NCI-H2107 (cell line): ENCODE data around the gene SRR.
A peak's percentile ranks its signal among the peaks of the same experiment; 100 is the strongest.
"Not testable (repeated sequence)": the region's sequence is repeated elsewhere in the genome, so short reads cannot be mapped to it uniquely, and the experiment has no call there.

Experiments
- DNase-seq: peaks from one replicate; lab custom pipeline; 2025; lab: John Stamatoyannopoulos, UW

The SRR gene

DNA sequence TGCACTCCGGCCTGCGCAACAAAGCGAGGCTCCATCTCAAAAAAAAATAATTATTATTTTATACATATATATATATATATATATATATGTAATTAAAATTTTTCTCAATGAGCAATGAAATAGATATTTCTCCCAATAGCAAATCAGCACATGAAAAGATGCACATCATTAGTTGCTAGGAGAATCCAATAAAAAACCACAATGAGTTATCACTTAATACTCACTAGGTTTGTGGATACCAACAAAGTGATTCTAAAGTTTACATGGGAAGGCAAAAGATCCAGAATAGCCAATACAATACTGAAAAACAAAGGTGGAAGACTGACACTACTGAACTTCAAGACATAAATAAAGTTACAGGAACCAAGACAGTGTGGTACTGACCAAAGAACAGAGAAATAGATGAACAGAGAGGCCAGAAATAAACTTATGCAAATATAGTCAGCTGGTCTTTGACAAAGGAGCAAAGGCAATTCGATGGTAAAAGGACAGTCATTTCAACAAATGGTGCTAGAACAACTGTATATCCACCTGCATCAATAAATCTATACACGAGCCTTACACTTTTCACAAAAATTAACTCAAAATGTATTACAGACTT is 13.8 kb upstream of the SRR start:
- no peak for DNase-seq

DNA sequence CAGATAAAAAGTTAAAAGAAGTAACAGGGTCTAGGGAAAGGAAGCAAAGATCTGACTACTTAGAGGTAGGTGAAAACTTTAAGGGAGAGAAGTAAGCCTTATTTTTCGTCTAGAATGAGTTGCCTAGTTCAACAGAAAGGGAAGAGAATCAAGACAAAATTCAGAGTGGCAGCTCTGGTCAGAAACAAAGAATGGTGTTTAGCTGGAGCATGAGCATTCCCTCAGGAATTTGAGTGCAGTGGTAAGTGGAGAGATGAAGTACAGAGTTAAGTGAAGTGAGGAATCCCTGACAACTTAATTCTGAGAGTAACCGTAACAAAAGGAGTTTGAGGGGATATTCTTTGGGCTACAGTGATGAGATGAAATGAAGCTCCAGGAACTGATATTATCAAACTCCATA is 11.7 kb upstream of the SRR start:
- no peak for DNase-seq

DNA sequence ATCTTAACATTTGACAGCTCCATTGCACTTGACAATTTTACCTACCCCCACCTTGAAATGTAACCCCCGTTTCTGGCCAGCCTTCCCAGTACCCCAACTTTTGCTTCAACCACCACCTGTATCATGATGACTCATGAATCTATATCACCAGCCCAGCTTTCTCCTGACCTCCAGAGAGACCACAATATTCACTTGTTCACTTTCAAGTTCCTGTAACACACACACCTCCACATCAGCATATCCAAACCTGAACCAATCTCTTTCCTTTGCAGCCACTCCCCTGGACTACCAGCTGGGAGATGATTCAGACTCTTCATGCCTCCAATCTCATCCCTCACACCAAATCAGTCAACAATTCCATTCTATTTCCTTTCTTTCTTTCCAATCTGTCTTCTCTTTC is 8.2 kb upstream of the SRR start:
- no peak for DNase-seq

DNA sequence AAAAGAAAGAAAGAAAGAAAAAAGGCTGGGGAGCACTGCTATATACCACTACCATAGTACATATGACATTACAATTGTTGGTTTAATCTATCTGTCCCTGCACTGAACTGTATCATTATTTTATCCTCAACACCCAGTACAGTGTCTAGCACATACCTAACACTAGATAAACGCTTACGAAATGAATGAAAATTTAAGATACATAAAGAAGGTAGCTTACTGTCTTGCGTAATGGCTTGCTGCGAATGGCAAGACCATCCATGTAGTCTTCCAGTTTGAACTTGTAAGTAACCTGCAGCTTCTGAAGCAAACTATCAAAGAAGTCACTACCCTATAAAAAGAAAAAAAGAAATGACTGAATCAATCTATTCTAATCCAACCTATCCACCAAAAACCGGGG is 6.7 kb upstream of the SRR start:
- no peak for DNase-seq

DNA sequence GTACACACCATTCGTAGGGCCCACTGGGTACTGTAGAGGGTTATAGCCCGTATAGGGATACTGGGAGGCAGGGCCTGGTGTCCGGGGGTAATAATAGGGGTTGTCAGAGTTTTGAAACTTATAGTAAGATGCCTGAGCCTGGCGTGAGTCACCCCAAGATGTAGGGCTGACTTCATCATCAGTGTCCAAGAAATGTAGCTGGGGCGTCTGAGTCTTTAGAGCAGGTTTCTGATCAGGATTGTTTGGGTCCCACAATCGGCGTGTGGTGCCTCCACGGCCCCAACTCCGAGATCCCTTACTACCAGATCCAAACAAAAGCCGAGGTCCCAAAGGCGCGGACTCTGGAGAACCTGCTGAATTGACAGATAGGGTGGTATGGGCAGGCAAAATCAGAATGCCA is 4.6 kb upstream of the SRR start:
- DNase-seq: no peak

DNA sequence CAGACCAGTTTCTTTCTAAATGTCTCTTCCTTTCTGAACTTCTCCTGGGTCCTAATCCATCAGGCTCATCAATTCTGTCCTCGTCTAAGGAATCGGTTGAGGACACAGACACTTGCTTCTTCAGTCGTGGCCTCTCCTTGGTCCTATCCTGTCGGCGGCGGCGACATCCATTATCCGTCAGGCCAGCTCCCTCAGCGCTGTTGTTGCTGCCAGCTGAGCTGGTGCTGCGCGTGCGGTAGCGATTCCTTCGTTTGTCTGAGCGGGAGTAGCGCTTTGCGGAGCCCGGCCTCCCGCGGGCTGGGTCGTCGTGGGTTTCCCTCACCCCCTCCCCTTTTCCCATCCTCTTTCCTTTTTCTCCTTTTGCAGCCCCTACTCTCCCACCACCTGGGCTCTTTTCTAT is 4.0 kb upstream of the SRR start:
- DNase-seq: no peak

DNA sequence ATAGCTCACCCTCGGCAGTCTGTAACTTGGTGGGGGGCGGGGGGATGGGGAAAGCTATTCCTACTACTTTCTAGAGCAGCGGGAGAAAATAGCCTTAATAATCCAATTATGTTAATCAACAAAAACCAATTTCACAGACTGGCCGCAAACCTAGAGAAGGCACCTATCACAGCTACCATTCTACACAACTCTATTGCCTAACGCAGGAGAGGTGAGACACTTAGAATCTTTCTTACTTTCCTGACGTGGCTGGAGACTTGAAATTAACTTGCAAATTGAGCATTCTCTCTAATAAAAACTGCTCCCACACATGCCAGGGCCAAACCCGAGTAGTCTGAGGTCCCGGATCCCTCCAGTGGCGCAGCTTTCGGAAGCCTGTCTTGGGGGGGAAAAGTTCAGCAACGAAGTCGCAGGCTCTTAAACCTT is 959 bp upstream of the SRR start:
- no peak for DNase-seq

DNA sequence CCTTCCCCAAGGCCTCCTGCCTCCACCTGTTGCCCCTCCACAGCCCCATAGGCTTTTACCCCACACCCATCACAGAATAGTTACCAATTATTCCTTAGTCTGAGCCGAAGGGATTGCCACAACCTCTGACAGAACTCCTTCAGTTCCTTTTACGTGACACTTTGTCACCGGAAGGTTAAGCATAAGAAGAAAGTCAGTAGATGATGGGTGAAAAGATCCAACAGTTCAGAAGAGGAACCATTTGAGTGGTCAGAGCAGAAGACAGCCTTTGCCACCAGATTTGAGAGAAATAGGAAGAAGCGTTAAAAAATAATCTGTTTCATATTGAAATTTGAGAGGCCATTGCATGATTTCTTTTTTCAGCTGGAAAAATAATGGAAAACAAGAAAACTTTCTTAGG is 1.2 kb downstream of the SRR start:
- no peak for DNase-seq

DNA sequence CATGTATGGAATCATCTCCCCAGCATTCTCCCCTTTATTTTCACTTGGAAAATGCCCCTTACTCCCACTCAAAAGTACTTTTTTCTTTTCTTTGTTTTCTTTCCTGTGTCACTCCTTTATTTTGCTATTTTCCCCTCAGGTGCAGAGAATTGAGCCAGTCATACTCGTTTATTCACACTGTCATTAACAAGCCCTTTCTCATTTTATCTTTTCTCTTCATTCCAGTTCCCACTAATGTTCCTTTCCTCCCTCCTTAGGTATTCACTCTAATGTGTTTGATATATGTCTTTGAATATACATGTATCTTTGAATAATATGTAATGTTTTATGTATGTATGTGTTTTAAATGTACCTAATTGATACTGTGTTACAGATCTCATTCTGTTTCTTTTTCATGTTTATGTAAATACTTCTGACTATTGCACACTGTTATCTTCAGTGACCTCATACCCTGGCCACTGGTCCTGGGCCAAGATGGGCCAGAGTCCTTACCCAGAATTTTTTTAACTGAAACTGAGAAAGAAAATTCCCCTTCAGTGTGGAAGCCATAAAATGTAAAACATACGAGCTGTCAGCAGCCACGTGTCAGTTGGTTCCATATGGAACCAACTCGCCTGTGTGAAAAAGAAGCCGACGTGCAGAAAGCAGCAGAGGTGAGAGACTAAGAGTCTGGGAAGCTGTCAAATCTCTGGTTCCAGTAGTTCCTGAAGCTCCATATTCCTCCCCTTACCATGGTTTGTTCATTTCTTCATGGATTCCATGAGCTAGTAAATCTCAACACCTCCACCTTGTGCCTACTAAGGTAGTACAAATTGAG is 5.8 kb downstream of the SRR start:
- no peak for DNase-seq

DNA sequence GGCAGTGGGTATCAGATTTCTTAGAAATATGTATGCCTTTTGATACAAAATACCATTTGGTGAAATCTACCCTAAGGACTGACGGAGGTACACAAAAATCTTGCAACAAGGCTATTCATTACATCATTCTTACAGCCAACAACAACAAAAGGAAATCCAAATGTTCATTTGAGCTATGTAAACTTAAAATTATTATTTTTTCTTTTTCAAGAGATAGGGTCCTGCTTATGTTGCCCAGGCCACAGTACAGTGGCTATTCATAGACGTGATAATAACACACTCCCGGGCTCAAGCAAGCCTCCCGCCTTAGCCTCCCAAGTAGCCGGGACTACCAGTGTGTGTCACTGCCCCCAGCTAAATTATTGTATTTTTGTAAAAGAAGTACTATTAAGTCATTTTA is 9.0 kb downstream of the SRR start:
- DNase-seq: no peak

DNA sequence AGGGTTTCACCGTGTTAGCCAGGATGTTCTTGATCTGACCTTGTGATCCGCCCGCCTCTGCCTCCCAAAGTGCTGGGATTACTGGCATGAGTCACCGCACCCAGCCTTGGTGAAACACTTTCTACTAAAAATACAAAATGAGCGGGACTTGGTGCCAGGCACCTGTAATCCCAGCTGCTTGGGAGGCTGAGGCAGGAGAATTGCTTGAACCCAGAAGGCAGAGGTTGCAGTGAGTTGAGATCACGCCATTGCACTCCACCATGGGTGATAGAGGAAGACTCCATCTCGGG is 13.1 kb downstream of the SRR start:
- not testable (repeated sequence) for DNase-seq

DNA sequence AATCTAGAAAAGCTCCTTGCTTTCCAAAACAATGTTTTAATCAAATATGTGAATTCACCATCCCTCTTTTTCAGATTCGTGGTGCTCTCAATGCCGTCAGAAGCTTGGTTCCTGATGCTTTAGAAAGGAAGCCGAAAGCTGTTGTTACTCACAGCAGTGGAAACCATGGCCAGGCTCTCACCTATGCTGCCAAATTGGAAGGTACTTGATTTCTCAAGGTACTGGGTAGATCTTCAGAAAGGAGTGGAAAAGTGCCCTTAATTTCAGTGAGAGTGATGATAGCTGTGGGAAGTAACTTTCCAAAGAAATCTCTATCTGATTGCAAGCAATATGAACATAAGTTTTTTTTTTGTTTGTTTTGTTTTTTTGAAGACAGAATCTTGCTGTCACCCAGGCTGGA is 14.0 kb downstream of the SRR start:
- no peak for DNase-seq

DNA sequence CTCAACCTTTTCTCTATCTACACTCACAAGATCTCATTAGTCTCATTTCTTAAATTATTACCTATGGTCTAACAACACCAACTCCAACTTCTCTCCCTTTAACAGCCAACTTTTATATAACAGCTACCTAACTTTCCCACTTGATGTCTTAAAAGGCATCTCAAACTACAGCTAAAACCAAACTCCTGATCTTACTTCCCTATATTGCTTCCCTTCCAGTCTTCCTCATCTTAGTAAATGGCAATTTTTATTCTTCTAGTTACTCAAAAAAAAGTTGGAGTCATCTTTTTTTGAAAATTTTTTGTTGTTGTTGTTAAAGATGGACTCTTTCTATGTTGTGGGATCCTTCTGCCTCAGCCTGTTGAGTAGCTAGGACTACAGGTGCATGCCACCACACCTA is 15.3 kb downstream of the SRR start:
- no peak for DNase-seq

DNA sequence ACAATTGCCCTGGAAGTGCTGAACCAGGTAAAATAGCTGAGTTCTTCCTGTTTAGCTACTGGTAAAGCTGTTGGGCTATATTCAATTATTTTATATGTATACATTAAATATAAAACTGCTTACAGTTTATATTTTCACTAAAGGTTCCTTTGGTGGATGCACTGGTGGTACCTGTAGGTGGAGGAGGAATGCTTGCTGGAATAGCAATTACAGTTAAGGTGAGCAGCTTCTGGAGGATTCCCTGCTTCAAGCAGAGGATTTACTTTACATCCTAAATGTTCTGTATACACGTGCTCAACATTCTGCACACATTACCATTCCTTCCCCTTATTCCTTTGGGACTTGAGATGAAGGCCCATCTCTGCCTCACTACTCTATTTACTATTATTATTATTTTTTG is 17.6 kb downstream of the SRR start:
- no peak for DNase-seq

DNA sequence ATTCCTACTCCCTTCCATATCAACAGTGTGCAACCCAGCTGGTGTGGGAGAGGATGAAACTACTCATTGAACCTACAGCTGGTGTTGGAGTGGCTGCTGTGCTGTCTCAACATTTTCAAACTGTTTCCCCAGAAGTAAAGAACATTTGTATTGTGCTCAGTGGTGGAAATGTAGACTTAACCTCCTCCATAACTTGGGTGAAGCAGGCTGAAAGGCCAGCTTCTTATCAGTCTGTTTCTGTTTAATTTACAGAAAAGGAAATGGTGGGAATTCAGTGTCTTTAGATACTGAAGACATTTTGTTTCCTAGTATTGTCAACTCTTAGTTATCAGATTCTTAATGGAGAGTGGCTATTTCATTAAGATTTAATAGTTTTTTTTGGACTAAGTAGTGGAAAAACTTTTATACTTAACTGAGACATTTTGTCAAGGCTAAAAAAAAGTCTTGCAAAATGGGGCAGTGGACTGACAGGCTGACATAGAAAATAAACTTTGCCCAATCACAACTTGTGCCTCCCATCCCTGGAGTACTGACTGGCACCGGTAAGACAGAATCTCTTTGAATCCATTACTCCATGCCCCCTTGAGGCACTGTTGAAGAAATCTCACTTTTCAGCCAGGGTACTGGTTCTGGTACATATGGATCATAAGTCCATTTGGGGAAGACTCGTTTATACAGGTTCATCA is 20.0 kb downstream of the SRR start:
- DNase-seq: no peak

DNA sequence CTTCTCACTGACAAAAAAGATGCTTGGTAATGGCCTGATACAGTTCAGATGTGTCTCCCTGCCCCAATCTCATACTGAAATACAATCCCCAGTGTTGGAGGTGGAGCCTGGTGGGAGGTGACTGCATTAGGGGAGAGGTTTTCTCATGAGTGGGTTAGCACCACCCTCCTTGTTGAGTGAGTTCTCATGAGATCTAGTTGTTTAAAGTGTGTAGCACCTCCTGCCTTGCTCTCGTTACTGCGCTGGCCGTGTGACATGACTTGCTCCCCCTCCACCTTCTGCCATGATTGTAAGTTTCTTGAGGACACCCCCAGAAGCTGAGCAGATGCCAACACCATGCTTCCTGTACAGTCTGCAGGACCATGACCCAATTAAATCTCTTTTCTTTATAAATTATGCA is 27.6 kb downstream of the SRR start:
- no peak for DNase-seq

DNA sequence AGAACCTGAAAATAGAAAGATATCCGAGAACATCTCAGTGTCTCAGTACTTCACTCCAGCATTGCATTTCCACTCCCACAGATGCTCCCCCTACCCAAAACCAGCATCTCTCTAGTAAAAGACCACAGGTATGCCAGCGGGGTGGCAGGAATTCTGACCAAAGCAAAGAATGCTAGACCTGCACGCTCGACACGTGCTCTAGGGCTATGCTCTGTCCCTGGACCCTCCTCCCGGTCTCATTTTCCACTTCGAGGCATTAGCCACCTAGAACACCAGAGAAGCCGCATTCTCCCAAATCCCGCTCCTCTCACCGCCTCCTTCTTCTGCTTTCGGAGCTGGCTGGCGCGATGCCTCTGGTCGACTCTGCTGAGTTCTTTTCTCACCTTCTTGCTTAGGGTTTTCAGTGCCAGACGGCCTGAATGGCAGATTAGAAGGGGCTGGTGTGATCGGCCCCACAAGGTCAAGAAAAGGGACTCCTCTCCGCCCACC is 32.0 kb downstream of the SRR start:
- DNase-seq: no peak

DNA sequence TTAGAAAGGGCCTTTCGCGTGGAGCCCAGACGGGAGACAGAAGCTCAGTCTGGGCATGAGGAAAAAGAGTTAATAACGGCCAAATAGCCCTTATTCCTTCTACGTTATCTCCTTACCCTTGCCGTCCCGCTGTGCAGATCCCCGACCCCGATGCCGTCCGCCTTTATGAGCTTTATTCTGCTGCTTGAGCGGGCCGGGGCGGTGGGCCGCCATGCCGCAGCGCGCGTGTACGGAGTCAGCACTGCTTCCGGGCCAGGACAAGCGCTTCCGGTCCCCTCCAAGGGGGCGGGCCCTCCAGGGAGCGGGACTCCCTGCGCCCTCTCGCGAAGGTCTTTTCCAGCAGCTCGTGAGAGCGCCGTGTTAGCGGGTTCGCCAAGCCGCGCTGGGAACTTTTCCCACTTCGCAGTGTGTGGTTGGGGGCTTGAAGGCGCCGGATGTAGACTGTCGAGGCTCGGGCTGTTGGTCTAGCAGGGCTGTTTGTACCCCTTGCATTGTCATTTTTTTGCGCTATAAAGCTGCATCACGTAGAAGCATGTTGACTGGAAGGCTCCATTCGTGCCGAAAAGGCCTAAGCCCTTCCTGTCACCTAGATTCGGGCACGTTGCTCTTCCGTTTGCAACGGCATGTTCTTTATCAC is 32.6 kb downstream of the SRR start, which contains the start of gene TSR1:
Gene TSR1 (minus strand): TSS at position 243 of the 637 bp plus-strand sequence. CDS start 30 bp downstream, at position 213.
- DNase-seq: peak; percentile 75

DNA sequence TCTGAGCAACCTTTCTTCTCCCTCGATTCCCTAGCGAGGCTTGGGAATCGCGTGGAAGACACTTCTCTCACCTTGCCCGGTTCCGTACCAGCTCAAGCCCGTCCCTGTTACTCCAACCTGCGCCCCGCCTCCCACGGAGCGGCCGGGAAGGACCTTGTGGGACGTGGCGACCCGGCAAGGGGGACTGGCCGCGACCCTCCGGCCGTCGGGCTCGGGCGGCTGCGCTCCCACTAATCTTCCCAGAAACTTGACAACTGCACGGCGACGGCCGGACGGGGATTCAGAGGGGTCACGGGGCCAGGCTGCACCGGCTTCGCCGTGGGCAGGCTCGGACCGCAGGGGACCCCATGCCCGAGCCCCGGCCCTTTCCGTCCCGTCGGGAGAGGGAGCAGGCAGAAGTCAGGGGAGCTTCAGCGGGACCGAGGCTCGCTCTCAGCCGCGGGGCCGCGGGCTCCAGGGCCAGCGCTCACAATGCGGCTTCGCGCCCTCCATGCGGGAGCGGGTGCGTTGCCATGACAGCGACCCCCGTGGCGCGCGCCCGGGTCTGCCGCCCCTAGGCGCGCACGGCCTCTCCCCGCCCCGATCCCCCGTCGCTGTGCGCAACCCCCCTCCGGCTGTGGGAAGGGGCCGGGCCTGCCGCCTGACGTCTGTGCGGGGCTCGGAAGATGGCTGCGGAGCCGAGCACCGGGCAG is 33.2 kb downstream of the SRR start, which contains the start of gene SGSM2:
Gene SGSM2 (plus strand): TSS at position 650 of the 692 bp plus-strand sequence. CDS start 188 bp downstream, outside the sequence.
- DNase-seq: peak; percentile 17

DNA sequence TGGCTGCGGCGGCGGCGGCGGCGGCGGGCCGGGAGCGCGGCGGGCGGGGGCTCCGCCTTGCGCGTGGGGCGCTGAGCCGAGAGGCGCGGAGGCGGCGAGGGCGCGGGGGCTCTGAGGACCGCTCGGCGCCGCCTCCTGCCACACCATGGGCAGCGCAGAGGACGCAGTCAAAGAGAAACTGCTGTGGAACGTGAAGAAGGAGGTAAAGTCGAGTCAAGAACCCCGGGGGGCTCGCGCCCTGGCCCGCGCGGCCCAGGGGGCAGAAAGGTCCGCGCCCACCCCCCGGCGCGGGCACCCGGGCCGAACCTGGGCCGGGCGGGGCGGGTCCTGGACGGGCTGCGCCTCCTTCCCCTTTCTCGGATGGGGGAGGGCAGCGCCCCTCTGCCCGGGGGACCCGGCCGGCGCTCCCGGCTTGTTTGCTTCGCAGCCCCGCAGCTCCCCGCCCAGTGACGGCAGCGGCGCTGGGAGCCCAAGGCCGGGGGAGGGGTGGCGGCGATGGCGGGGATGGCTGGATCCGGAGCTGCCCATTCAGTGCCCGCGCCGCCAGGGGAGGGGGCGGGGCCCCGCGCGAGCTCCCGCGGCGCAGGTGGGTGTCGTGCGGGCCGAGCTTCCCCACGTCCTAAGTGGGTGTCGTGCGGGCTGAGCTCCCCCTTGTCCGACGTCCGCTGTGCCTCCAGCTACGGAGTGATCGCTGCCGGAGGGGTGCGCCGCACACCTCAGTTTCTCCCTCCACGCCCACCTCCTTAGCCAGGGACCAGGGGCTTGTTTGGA is 34.0 kb downstream of the SRR start:
- DNase-seq: no peak

DNA sequence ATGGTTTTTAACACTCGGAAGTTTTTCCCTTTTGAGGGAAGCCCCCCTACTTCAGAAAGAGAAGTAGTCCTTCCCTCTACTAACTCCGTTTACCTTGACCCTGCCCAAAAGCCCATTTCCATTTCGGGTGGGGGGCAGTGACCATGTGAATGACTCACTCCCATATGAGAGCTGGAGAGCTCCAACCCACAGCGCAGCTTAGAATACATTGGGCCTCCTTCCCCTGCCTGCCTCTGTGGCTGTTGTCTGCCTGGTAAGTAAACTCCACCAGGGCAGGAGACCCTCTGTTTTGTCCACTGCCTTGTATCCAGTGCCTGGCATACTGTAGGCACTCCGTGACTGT is 34.5 kb downstream of the SRR start:
- no peak for DNase-seq
